IMR-90 (cell line): ENCODE data around the gene PRELID1. TPM values are rescaled to one million over a fixed set of nuclear protein-coding genes. Genes with fewer than 3 reads are reported as not detected.

Experiments used
- ATAC-seq: fragments of 200-7000 bp; cut with Tn5 transposase; 2 replicates; pipeline ENCODE4 v1.9.1; 2020; ENCODE audit warnings: low read depth, mild to moderate bottlenecking, moderate library complexity
- BruUV-seq: library from RNA; stranded (reverse); fragments of 400-500 nt; replicated peaks from 2 replicates; lab custom pipeline; 2021; lab: Mats Ljungman, UMichigan
- CTCF ChIA-PET: fragments of 300-600 bp; formaldehyde crosslinking; extraction: SDS; loops from one replicate; lab custom pipeline; 2021; ENCODE audit warnings: antibody characterized with exemption; lab: Yijun Ruan, JAX
- POLR2A ChIA-PET: fragments of 300-600 bp; sonication (Branson Sonifier 250); formaldehyde crosslinking; loops from one replicate; lab custom pipeline; 2022; ENCODE audit warnings: antibody characterized with exemption; ENCODE audit not compliant: unreplicated experiment; lab: Charles Lee
- DNase-seq: peaks from one replicate; pipeline ENCODE4 v3.0.0; 2013
- H2AFZ ChIP-seq: replicated peaks from 2 replicates; pipeline ENCODE3; 2013; ENCODE audit warnings: low read length, mild to moderate bottlenecking; ENCODE audit not compliant: poor library complexity
- H2AK5ac ChIP-seq: 2 replicates; pipeline ENCODE4 v1.6.1; 2013; ENCODE audit warnings: low read depth, low read length, inconsistent platforms
- H2AK9ac ChIP-seq: replicated peaks from 2 replicates; pipeline ENCODE3; 2013; ENCODE audit warnings: mild to moderate bottlenecking, low read depth, low read length, moderate library complexity; ENCODE audit not compliant: poor library complexity
- H2BK120ac ChIP-seq: 2 replicates; pipeline ENCODE4 v1.6.1; 2013; ENCODE audit warnings: low read depth, low read length, inconsistent platforms
- H2BK15ac ChIP-seq: 3 replicates; pipeline ENCODE4 v1.6.1; 2013; ENCODE audit warnings: low read depth, low read length, inconsistent platforms
- H2BK20ac ChIP-seq: 2 replicates; pipeline ENCODE4 v1.6.1; 2013; ENCODE audit warnings: low read depth, mild to moderate bottlenecking, inconsistent platforms, low read length, moderate library complexity
- H2BK5ac ChIP-seq: 2 replicates; pipeline ENCODE4 v1.6.1; 2013; ENCODE audit warnings: mild to moderate bottlenecking, low read depth, low read length, inconsistent platforms; ENCODE audit not compliant: poor library complexity, severe bottlenecking
- H3K14ac ChIP-seq: replicated peaks from 2 replicates; pipeline ENCODE4 v1.6.1; 2013; ENCODE audit warnings: low read depth, low read length, inconsistent platforms
- H3K18ac ChIP-seq: 2 replicates; pipeline ENCODE4 v1.6.1; 2013; ENCODE audit warnings: low read depth, low read length, control low read depth
- H3K23ac ChIP-seq: 2 replicates; pipeline ENCODE4 v1.6.1; 2013; ENCODE audit warnings: low read depth, low read length, inconsistent platforms
- H3K27ac ChIP-seq: 2 replicates; pipeline ENCODE4 v1.5.1; 2013; ENCODE audit warnings: mild to moderate bottlenecking, control low read depth, low read length; ENCODE audit not compliant: insufficient read depth
- H3K27me3 ChIP-seq: 2 replicates; pipeline ENCODE4 v1.6.1; 2013; ENCODE audit warnings: low read length; ENCODE audit not compliant: control insufficient read depth, insufficient read depth
- H3K36me3 ChIP-seq: 2 replicates; pipeline ENCODE4 v1.6.1; 2013; ENCODE audit warnings: low read length, mixed read lengths; ENCODE audit not compliant: control insufficient read depth, insufficient read depth
- H3K4ac ChIP-seq: 2 replicates; pipeline ENCODE4 v1.6.1; 2013; ENCODE audit warnings: low read depth, low read length, inconsistent platforms
- H3K4me1 ChIP-seq: 2 replicates; pipeline ENCODE4 v1.6.1; 2013; ENCODE audit warnings: low read length, mixed read lengths; ENCODE audit not compliant: control insufficient read depth, insufficient read depth
- H3K4me2 ChIP-seq: 2 replicates; pipeline ENCODE4 v1.6.1; 2013; ENCODE audit warnings: low read depth, mild to moderate bottlenecking, control low read depth, low read length, moderate library complexity
- H3K4me3 ChIP-seq: 2 replicates; pipeline ENCODE4 v1.5.1; 2013; ENCODE audit warnings: low read depth, mild to moderate bottlenecking, control low read depth, low read length, moderate library complexity; ENCODE audit not compliant: insufficient read depth
- H3K56ac ChIP-seq: 2 replicates; pipeline ENCODE4 v1.6.1; 2013; ENCODE audit warnings: low read length, inconsistent platforms; ENCODE audit not compliant: insufficient read depth; ENCODE audit errors: extremely low read depth
- H3K79me1 ChIP-seq, 2 experiments: 2 replicates each; pipeline ENCODE4 v1.6.1; 2013; ENCODE audit warnings: low read length in 2 of 2, inconsistent platforms in 1 of 2, low read depth in 1 of 2
- H3K9ac ChIP-seq: 2 replicates; pipeline ENCODE4 v1.6.1; 2013; ENCODE audit warnings: low read depth, low read length, control low read depth
- H3K9me1 ChIP-seq: 2 replicates; pipeline ENCODE4 v1.6.1; 2013; ENCODE audit warnings: low read length, inconsistent platforms; ENCODE audit not compliant: insufficient read depth
- H3K9me3 ChIP-seq: 2 replicates; pipeline ENCODE4 v1.6.1; 2013; ENCODE audit warnings: low read length; ENCODE audit not compliant: control insufficient read depth, insufficient read depth
- H4K20me1 ChIP-seq: 2 replicates; pipeline ENCODE4 v1.6.1; 2013; ENCODE audit warnings: low read length, inconsistent platforms; ENCODE audit not compliant: insufficient read depth
- H4K5ac ChIP-seq: 2 replicates; pipeline ENCODE4 v1.6.1; 2013; ENCODE audit warnings: mild to moderate bottlenecking, low read depth, low read length, control low read depth
- H4K8ac ChIP-seq, 2 experiments: 2 replicates each; pipeline ENCODE4 v1.6.1; 2013; ENCODE audit warnings: low read depth in 2 of 2, low read length in 2 of 2, control low read depth in 1 of 2, inconsistent platforms in 1 of 2
- H4K91ac ChIP-seq: 2 replicates; pipeline ENCODE4 v1.6.1; 2013; ENCODE audit warnings: low read depth, low read length, inconsistent platforms; ENCODE audit not compliant: insufficient read depth
- FOS ChIP-seq: fragments of 150-350 bp; IDR thresholded peaks from 2 replicates; pipeline ENCODE4 v1.6.1; 2016; ENCODE audit warnings: low read depth, low read length
- MAFK ChIP-seq: IDR thresholded peaks from 2 replicates; pipeline ENCODE4 v1.6.1; 2012; ENCODE audit warnings: low read depth, low read length, improper control_type of control experiment
- RCOR1 ChIP-seq: IDR thresholded peaks from 2 replicates; pipeline ENCODE4 v1.6.1; 2012; ENCODE audit warnings: mild to moderate bottlenecking, low read length, improper control_type of control experiment; ENCODE audit not compliant: insufficient replicate concordance
- SMC3 ChIP-seq: fragments of 150-350 bp; IDR thresholded peaks from 2 replicates; pipeline ENCODE4 v1.6.1; 2016; ENCODE audit warnings: low read depth, mild to moderate bottlenecking, antibody characterized with exemption, low read length, moderate library complexity
- WGBS, 2 experiments: methylation state at CpG; one replicate each; pipeline versions ENCODE4 v1.1.5 to v1.1.7; 2013; ENCODE audit warnings: missing lambda C conversion rate in 2 of 2; ENCODE audit not compliant: insufficient read length in 1 of 2; ENCODE audit errors: extremely low coverage in 2 of 2; 5-methylcytosine and 5-hydroxymethylcytosine counted together
- dilution Hi-C: fragments of 300-500 bp; cut with HindIII; formaldehyde crosslinking; loops from one replicate; pipeline ENCODE4 v1.14.3; 2018; ENCODE audit warnings: low sequenced_read_pairs; ENCODE audit not compliant: unreplicated experiment
- in situ Hi-C: fragments of 300-500 bp; cut with MboI; formaldehyde crosslinking; loops from 3 replicates; pipeline ENCODE4 v1.14.3; 2019; ENCODE audit warnings: low sequenced_read_pairs, inconsistent platforms, mixed read lengths
- intact Hi-C: fragments of 100-400 bp; cut with micrococcal nuclease; formaldehyde crosslinking; loops from 2 replicates; pipeline ENCODE4 v1.10.0; 2022
- polyA plus RNA-seq, 3 experiments: library from polyadenylated mRNA; depleted of rRNA; stranded (reverse); fragments of >200 nt; gene quantifications; 2 replicates each; pipeline ENCODE4 v1.2.3, GENCODE V29; 2012; ENCODE audit warnings: low replicate concordance in 1 of 3
- total RNA-seq: library from RNA; depleted of rRNA; stranded (reverse); fragments of >200 nt; gene quantifications from 2 replicates; pipeline ENCODE4 v1.2.3, GENCODE V29; 2012

The PRELID1 gene
- total and polyA plus RNA-seq, 2 of the 4 experiments (the other 2 are of a cell fraction), result 116 to 239 TPM

DNA sequence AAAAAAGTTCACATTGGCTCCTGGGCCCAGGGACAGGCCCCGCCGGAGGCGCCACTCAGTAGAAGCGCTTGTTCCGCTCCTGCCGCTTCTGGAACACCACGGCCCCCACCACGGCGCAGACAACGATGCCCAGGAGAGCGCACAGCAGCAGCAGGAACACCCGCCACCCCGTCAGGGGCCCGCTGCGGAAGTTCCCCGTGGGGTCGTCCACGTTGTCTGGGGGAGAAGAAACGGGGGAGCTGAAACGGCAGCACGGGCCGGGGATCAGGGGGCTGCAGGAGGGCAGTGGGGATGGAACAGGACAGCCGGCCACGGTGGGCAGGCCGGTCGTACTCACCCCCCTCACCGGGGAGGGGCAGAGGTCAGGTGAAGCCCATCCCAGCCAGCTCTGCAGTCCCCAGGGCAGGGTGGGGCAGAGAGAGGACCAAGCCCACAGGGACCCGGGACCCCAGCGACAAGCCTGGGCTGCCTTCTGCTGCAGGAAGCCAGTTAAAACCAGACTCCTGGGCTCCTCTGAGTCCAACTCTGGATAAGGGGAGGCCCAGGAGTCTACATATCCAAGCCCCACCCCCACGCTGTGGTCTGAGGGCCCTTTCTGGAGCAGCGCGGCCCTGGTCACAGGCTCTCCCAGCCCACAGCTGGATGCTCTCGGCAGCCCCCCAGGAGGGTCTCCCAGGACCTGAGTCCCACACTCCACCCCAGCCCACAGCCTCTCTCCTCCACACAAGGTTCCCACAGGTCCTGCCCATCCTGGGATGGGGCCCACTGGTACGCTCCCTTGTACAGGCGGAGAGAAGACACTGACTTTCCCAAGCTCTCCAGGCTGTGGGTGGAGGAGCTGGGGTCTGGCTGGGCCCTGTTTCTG lies 28.7 kb downstream of the PRELID1 start:
- H3K27me3 ChIP-seq, result no peaks in the 10 kb centered on the region
- no peak overlapping the region for H3K9ac ChIP-seq
- peaks cover 73% of the 10 kb centered on the region for H3K36me3 ChIP-seq
- no peaks in the 10 kb centered on the region for H3K9me1 ChIP-seq
- H3K4me2 ChIP-seq, result no peak overlapping the region
- H4K8ac ChIP-seq, result no peak overlapping the region
- H3K18ac ChIP-seq, result no peak overlapping the region
- DNase-seq, result no peak
- in situ Hi-C loops (no loop called here), dilution Hi-C loops (no loop called here), intact Hi-C loops (no loop called here)
- H3K23ac ChIP-seq, result no peak overlapping the region
- no peak overlapping the region for H3K4ac ChIP-seq
- no peak overlapping the region for H4K91ac ChIP-seq
- no peak overlapping the region for H2BK20ac ChIP-seq
- H2BK15ac ChIP-seq, result no peak overlapping the region
- H3K4me3 ChIP-seq, result no peak overlapping the region
- no peak overlapping the region for H3K27ac ChIP-seq
- no peak overlapping the region for H3K14ac ChIP-seq
- no peaks in the 10 kb centered on the region; the same call in 1 of the 2 replicates for H4K20me1 ChIP-seq
- H3K79me1 ChIP-seq, result peaks cover 5 to 17% of the 10 kb centered on the region in 2 experiments; a peak in 2 of 4 replicates
- no TSS peak for BruUV-seq
- H2BK120ac ChIP-seq, result no peak overlapping the region
- H2AK5ac ChIP-seq, result no peak overlapping the region
- H2BK5ac ChIP-seq, result no peak overlapping the region
- H3K9me3 ChIP-seq, result no peaks in the 10 kb centered on the region
- TF ChIP-seq RCOR1 (no peak), FOS (no peak), MAFK (no peak), SMC3 (no peak)
- H2AK9ac ChIP-seq, result no peak overlapping the region
- POLR2A ChIA-PET, result no interaction called here
- no peaks in the 10 kb centered on the region for H3K4me1 ChIP-seq
- WGBS, 2 experiments, result 95% methylated on average over 18 of the region's 35 CpGs; no CpG with 5 or more reads in 1 of the 2 experiments
- no peak for ATAC-seq
- H3K56ac ChIP-seq, result no peak overlapping the region
- CTCF ChIA-PET, result no interaction called here
- no peak overlapping the region for H4K5ac ChIP-seq
- peak overlapping the region; percentile 27 for H2AFZ ChIP-seq
